ENCODE measurements around the gene RILPL1. TPM values are rescaled to one million over a fixed set of nuclear protein-coding genes. Genes with fewer than 3 reads are reported as not detected.
A peak's percentile ranks its signal among the peaks of the same experiment; 100 is the strongest.
"Not testable (repeated sequence)": the region's sequence is repeated elsewhere in the genome, so short reads cannot be mapped to it uniquely, and the experiment has no call there.

RILPL1 gene
- total and polyA plus RNA-seq, 3 experiments from 2014 or later, result 0.55 to 4.6 (median 2.7) TPM

DNA sequence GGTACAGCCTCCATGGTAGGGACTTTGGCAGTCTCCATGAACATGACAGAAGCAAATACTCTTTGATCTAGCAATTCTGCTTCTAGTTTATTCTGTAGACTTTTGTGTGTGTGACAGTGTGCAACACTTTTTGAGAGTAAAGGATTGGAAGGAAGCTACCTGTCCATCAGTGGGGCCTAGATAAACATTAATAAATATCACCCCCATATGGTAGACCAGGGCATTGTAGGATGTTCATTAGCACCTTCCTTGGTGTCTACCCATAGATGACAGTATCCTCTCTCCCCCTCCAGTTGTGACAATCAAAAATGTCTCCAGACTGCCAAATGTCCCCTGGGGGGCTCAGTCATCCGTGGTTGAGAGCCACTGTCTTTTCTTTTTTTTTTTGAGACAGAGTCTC, 64.7 kb downstream of the RILPL1 start:
- DNase-seq, result peak in 1 of 5 donors; percentile 23
- Histone ChIP-seq H3K4me3 (ENCODE audit: low read length) (no peak overlapping the region), H3K27me3 (ENCODE audit: insufficient read depth, low read length, poor library complexity, severe bottlenecking) (no peaks in the 10 kb centered on the region), H3K9me3 (ENCODE audit: low read length) (no peaks in the 10 kb centered on the region), H3K27ac (ENCODE audit: low read depth, low read length) (no peak overlapping the region), H3K4me1 (ENCODE audit: insufficient read depth, low read length) (no peaks in the 10 kb centered on the region), H3K36me3 (ENCODE audit: insufficient read depth, low read length) (peaks cover 24% of the 10 kb centered on the region)
- Mint-ChIP-seq H3K4me3 (no peak overlapping the region), H3K9me3 (no peaks in the 10 kb centered on the region), H3K27ac (peak overlapping the region in 3 of 8 donors; percentile 29 to 68 (median 68)), H3K27me3 (no peaks in the 10 kb centered on the region), H3K36me3 (peaks cover 0 to 64% (median 8%) of the 10 kb centered on the region in 3 donors), H3K4me1 (peaks cover 14 to 22% (median 22%) of the 10 kb centered on the region in 3 donors)
- CTCF ChIA-PET, result interaction anchor here (0.9 to 1.6 kb wide), 5 partner anchors 9 to 124 kb away, joined by 3 to 5 read pairs (median 3); partner anchors contain the start of gene SNRNP35
- POLR2A ChIA-PET, result interaction anchor here (0.6 kb wide), 1 partner anchor 17 kb away, joined by 3 read pairs; no protein-coding TSS in a partner anchor

DNA sequence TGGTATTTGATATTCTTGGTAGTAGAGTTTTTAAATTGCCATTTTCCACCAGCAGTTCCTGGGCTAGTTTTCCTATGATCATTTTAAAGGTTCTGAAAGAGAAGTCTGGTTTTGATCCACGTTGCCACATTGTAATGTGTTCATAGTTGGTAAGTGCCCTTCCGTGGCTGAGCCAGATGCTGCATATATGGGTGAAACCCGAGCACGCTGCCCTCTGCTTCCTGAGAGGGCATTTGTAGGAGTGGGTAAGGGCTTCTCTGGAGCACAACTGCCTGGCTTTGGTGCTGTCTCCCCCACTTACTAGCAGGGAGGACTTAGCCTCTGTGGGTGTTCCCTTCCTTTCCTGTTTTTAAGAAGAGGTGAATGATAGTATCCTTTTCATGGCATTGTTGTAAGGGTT, 68.4 kb downstream of the RILPL1 start:
- H3K9me3 ChIP-seq (ENCODE audit: low read length), result no peaks in the 10 kb centered on the region
- CTCF ChIA-PET, result interaction anchor here (0.8 to 1.3 kb wide), 2 partner anchors 17 to 100 kb away, joined by 3 read pairs; no protein-coding TSS in a partner anchor
- no peak overlapping the region for H3K27ac ChIP-seq (ENCODE audit: low read depth, low read length)
- H3K36me3 ChIP-seq (ENCODE audit: insufficient read depth, low read length), result peaks cover 13% of the 10 kb centered on the region
- POLR2A ChIA-PET, result interaction anchor here (0.5 kb wide), 1 partner anchor 18 kb away, joined by 3 read pairs; no protein-coding TSS in a partner anchor
- H3K27ac Mint-ChIP-seq, result peak overlapping the region in 2 of 8 donors; percentile 48 to 60
- H3K4me1 Mint-ChIP-seq, result peaks cover 26 to 44% (median 43%) of the 10 kb centered on the region in 3 donors
- H3K27me3 Mint-ChIP-seq, result no peaks in the 10 kb centered on the region
- peaks cover 2% of the 10 kb centered on the region for H3K4me1 ChIP-seq (ENCODE audit: insufficient read depth, low read length)
- H3K36me3 Mint-ChIP-seq, result peaks cover 0 to 53% (median 8%) of the 10 kb centered on the region in 3 donors
- no peak overlapping the region for H3K4me3 ChIP-seq (ENCODE audit: low read length)
- H3K4me3 Mint-ChIP-seq, result no peak overlapping the region
- no peak for DNase-seq
- H3K9me3 Mint-ChIP-seq, result no peaks in the 10 kb centered on the region
- H3K27me3 ChIP-seq (ENCODE audit: insufficient read depth, low read length, poor library complexity, severe bottlenecking), result no peaks in the 10 kb centered on the region

DNA sequence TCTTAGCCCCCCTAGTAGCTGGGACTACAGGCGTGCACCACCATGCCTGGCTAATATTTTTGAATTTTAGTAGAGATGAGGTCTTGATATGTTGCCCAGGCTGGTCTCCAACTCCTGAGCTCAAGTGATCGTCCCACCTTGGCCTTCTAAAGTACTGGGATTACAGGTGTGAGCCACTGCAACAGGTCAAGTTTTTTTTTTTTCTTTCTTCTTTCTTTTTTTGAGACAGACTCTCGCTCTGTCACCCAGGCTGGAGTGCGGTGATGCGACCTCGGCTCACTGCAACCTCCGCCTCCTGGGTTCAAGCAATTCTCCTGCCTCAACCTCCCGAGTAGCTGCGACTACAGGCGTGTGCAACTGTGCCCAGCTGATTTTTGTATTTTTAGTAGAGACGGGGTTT, 70.3 kb downstream of the RILPL1 start:
- H3K27ac ChIP-seq (ENCODE audit: low read depth, low read length); H3K9me3 Mint-ChIP-seq; H3K27me3 Mint-ChIP-seq; CTCF ChIA-PET; H3K4me3 ChIP-seq (ENCODE audit: low read length); H3K9me3 ChIP-seq (ENCODE audit: low read length); DNase-seq; H3K27me3 ChIP-seq (ENCODE audit: insufficient read depth, low read length, poor library complexity, severe bottlenecking): not testable (repeated sequence)
- Mint-ChIP-seq H3K27ac (peak overlapping the region in 3 of 8 donors; percentile 58 to 85 (median 76)), H3K4me1 (peaks cover 37 to 56% (median 50%) of the 10 kb centered on the region in 3 donors), H3K36me3 (peaks cover 0 to 55% (median 10%) of the 10 kb centered on the region in 3 donors), H3K4me3 (peak overlapping the region in 1 of 7 donors; percentile 30)
- peaks cover 16% of the 10 kb centered on the region for H3K4me1 ChIP-seq (ENCODE audit: insufficient read depth, low read length)
- POLR2A ChIA-PET, result interaction anchor here (0.6 to 0.7 kb wide), 2 partner anchors 85 to 106 kb away, joined by 3 to 4 read pairs; no protein-coding TSS in a partner anchor
- peaks cover 13% of the 10 kb centered on the region for H3K36me3 ChIP-seq (ENCODE audit: insufficient read depth, low read length)

DNA sequence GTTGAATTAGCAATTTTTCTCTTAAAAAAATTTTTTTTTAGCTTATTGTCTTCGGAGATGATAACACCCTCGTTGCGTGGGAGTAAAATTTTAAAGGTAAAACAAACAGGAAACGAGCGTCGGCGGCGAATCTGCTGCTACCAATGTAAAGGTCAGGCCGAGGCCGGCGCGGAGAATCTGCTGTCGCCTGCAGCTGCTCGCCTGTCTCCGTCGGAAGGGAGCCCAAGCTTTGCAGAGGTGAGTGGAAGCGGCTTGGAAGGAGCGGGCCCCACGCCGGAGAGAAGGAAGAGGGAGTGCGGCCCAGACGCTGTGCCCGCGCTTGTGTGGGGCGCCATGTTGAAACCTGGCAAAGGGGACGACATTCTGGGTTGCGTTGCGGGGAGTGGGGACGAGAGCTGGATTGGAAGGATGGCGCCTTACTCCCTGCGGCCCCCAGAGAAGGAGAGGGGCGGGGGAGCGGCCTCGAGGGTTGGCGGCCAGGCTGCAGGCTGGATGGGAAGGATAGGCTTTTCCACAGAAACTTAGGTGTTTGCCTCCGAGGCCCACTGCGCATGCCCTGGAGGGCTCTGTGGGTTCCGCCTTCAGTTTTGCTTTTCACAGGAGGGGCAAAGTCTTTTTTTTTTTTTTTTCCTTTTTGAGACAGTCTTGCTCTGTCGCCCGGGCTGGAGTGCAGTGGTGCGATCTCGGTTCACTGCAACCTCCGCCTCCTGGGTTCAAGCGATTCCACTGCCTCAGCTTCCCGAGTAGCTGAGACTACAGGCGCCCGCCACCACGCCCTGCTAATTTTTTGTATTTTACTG, 75.3 kb downstream of the RILPL1 start, which contains the start of gene SNRNP35:
Gene SNRNP35 (plus strand): TSS at position 160 of the 800 bp plus-strand sequence. CDS start 7,402 bp downstream, outside the sequence.
- H3K27ac ChIP-seq (ENCODE audit: low read depth, low read length), result peak within 1 kb of the TSS; percentile 98
- H3K36me3 ChIP-seq (ENCODE audit: insufficient read depth, low read length), result no peaks in the 10 kb centered on the region
- no peaks in the 10 kb centered on the region for H3K27me3 Mint-ChIP-seq
- peak within 1 kb of the TSS; percentile 98 to 100 (median 100) for H3K27ac Mint-ChIP-seq
- H3K9me3 ChIP-seq (ENCODE audit: low read length), result no peaks in the 10 kb centered on the region
- peak within 1 kb of the TSS; percentile 97 to 100 (median 100) for H3K4me3 Mint-ChIP-seq
- peaks cover 0 to 22% (median 6%) of the 10 kb centered on the region in 3 donors for H3K36me3 Mint-ChIP-seq
- H3K4me1 ChIP-seq (ENCODE audit: insufficient read depth, low read length), result peaks cover 16% of the 10 kb centered on the region
- no peaks in the 10 kb centered on the region for H3K27me3 ChIP-seq (ENCODE audit: insufficient read depth, low read length, poor library complexity, severe bottlenecking)
- no peaks in the 10 kb centered on the region for H3K9me3 Mint-ChIP-seq
- H3K4me1 Mint-ChIP-seq, result peaks cover 27 to 37% (median 31%) of the 10 kb centered on the region in 3 donors
- peak; percentile 79 to 91 (median 85) for DNase-seq
- POLR2A ChIA-PET, result interaction anchor here (0.8 to 3.4 kb wide), 16 partner anchors 8 to 1668 kb away, joined by 3 to 36 read pairs (median 4); partner anchors contain the start of genes KMT5A, RILPL2 and SBNO1
- peak within 1 kb of the TSS; percentile 98 for H3K4me3 ChIP-seq (ENCODE audit: low read length)
- CTCF ChIA-PET, result interaction anchor here (0.6 to 2.7 kb wide), 10 partner anchors 10 to 256 kb away, joined by 3 to 9 read pairs (median 4); partner anchors contain the start of gene SBNO1

DNA sequence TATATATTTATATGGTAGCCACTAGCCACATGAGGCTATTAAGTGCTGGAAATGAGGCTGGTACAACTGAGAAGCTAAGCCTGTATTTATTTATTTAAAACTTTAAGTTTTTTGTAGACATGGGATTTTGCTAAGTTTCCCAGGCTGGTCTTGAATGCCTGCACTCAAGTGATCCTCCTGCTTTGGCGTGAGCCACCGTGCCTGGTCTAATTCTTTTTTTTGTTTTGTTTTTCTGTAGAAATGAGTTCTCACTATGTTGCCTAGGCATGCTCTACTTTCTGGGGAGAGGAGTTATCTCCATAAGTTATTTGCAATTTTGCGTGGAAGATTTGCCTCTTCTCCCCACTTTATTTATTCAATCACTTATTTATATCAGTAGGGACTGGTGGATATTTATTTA, 80.4 kb downstream of the RILPL1 start:
- H3K27me3 Mint-ChIP-seq, result no peaks in the 10 kb centered on the region
- ChIA-PET CTCF (no interaction called here), POLR2A (no interaction called here)
- Histone ChIP-seq H3K4me3 (ENCODE audit: low read length) (no peak overlapping the region), H3K27ac (ENCODE audit: low read depth, low read length) (no peak overlapping the region), H3K36me3 (ENCODE audit: insufficient read depth, low read length) (no peaks in the 10 kb centered on the region), H3K4me1 (ENCODE audit: insufficient read depth, low read length) (no peaks in the 10 kb centered on the region), H3K27me3 (ENCODE audit: insufficient read depth, low read length, poor library complexity, severe bottlenecking) (no peaks in the 10 kb centered on the region), H3K9me3 (ENCODE audit: low read length) (no peaks in the 10 kb centered on the region)
- peaks cover 0 to 5% (median 0%) of the 10 kb centered on the region in 3 donors for H3K36me3 Mint-ChIP-seq
- peak overlapping the region in 1 of 8 donors; percentile 84 for H3K27ac Mint-ChIP-seq
- H3K4me1 Mint-ChIP-seq, result peaks cover 12 to 15% (median 14%) of the 10 kb centered on the region in 3 donors
- peak in 2 of 5 donors; percentile 49 to 51 for DNase-seq
- H3K4me3 Mint-ChIP-seq, result peak overlapping the region in 1 of 7 donors; percentile 51
- H3K9me3 Mint-ChIP-seq, result no peaks in the 10 kb centered on the region

DNA sequence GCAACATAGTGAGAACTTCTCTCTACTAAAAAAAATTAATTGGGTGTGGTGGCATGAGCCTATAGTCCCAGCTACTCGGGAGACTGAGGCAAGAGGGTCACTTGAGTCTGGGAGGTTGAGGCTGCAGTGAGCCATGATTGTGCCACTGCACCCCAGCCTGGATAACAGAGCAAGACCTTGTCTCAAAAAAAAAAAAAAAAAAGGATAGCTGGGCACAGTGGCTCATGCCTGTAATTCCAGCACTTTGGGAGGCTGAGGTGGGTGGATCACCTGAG, 81.3 kb downstream of the RILPL1 start:
- not testable (repeated sequence) for H3K9me3 Mint-ChIP-seq; H3K27me3 Mint-ChIP-seq; H3K27ac ChIP-seq (ENCODE audit: low read depth, low read length); H3K9me3 ChIP-seq (ENCODE audit: low read length); H3K36me3 Mint-ChIP-seq; H3K4me3 ChIP-seq (ENCODE audit: low read length); H3K27me3 ChIP-seq (ENCODE audit: insufficient read depth, low read length, poor library complexity, severe bottlenecking); H3K36me3 ChIP-seq (ENCODE audit: insufficient read depth, low read length); H3K4me1 ChIP-seq (ENCODE audit: insufficient read depth, low read length)
- POLR2A ChIA-PET, result interaction anchor here (0.6 to 1.2 kb wide), 6 partner anchors 16 to 138 kb away, joined by 3 to 5 read pairs (median 3); no protein-coding TSS in a partner anchor
- DNase-seq, result peak in 1 of 5 donors; percentile 38
- CTCF ChIA-PET, result interaction anchor here (0.8 to 1.4 kb wide), 3 partner anchors 14 to 24 kb away, joined by 3 to 4 read pairs (median 4); no protein-coding TSS in a partner anchor
- Mint-ChIP-seq H3K4me1 (peaks cover 11 to 14% (median 12%) of the 10 kb centered on the region in 3 donors), H3K27ac (peak overlapping the region in 3 of 8 donors; percentile 33 to 75 (median 45)), H3K4me3 (peak overlapping the region in 1 of 7 donors; percentile 34)

DNA sequence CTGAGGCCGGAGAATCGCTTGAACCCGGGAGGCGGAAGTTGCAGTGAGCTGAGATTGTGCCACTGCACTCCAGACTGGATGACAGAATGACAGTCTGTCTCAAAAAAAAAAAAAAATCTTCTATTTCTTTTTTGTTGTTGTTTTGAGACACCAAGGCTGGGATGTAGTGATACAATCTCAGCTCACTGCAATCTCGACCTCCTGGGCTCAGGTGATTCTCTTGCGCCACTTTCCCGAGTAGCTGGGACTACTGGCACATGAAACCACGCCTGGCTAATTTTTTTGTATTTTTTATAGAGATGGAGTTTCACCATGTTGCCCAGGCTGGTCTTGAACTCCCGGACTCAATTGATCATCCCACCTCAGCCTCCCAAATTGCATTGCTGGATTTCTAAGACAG, 82.9 kb downstream of the RILPL1 start:
- H3K4me1 ChIP-seq (ENCODE audit: insufficient read depth, low read length), result peaks cover 14% of the 10 kb centered on the region
- ChIA-PET POLR2A (interaction anchor here (0.6 to 0.7 kb wide), 3 partner anchors 8 to 87 kb away, joined by 3 to 4 read pairs (median 4); no protein-coding TSS in a partner anchor), CTCF (no interaction called here)
- H3K36me3 ChIP-seq (ENCODE audit: insufficient read depth, low read length), result no peaks in the 10 kb centered on the region
- Mint-ChIP-seq H3K27me3 (no peaks in the 10 kb centered on the region), H3K27ac (peak overlapping the region in 3 of 8 donors; percentile 47 to 75 (median 57)), H3K36me3 (peaks cover 0 to 2% (median 0%) of the 10 kb centered on the region in 3 donors), H3K4me3 (peak overlapping the region in 2 of 7 donors; percentile 12 to 19), H3K9me3 (no peaks in the 10 kb centered on the region), H3K4me1 (peaks cover 16 to 21% (median 20%) of the 10 kb centered on the region in 3 donors)
- H3K27me3 ChIP-seq (ENCODE audit: insufficient read depth, low read length, poor library complexity, severe bottlenecking), result no peaks in the 10 kb centered on the region
- no peak overlapping the region for H3K27ac ChIP-seq (ENCODE audit: low read depth, low read length)
- no peaks in the 10 kb centered on the region for H3K9me3 ChIP-seq (ENCODE audit: low read length)
- no peak overlapping the region for H3K4me3 ChIP-seq (ENCODE audit: low read length)
- peak in 1 of 5 donors; percentile 23 for DNase-seq

Data from CD8-positive, alpha-beta memory T cell (primary cell).